ENCODE data around the gene CTSZ.

CTSZ gene

GRCh38 chr20:59023616-59024015 is 16.6 kb upstream of the CTSZ start:
- H3K27me3 ChIP-seq (ENCODE audit: control insufficient read depth, insufficient read depth, low read length, poor library complexity, severe bottlenecking), result no peaks in the 10 kb centered on the region
- H3K27ac ChIP-seq (ENCODE audit: insufficient read depth, low read depth, low read length, poor library complexity, severe bottlenecking), result no peak overlapping the region
- 96 to 97% methylated on average over 13 of the region's 13 CpGs for WGBS, 2 experiments
- peaks cover 29% of the 10 kb centered on the region for H3K36me3 ChIP-seq (ENCODE audit: control insufficient read depth, insufficient read depth, low read length)
- no peak overlapping the region for H3K4me3 ChIP-seq (ENCODE audit: insufficient read depth, low read depth, low read length)
- no peaks in the 10 kb centered on the region for H3K4me1 ChIP-seq (ENCODE audit: control insufficient read depth, insufficient read depth, low read length)
- H3K9me3 ChIP-seq (ENCODE audit: control insufficient read depth, low read length), result no peaks in the 10 kb centered on the region

DNA sequence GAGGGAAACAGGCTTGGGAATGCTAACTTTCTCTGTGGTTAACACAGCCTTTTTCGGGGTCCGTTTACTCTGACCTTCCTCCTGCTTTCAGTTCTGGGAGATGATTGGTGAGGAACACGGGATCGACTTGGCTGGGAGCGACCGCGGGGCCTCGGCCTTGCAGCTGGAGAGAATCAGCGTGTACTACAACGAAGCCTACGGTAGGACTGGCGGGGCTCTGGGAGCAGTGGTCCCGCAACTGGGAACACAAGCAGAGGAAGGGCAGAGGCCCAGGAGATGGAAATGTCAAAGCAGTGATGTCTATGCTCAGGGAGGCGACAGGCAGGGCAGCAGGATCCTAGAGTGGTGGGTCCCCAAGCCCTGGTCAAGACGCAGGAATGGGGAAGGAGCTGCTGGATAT is 15.7 kb upstream of the CTSZ start:
- Histone ChIP-seq H3K4me3 (ENCODE audit: insufficient read depth, low read depth, low read length) (no peak overlapping the region), H3K36me3 (ENCODE audit: control insufficient read depth, insufficient read depth, low read length) (peaks cover 24% of the 10 kb centered on the region), H3K4me1 (ENCODE audit: control insufficient read depth, insufficient read depth, low read length) (no peaks in the 10 kb centered on the region), H3K9me3 (ENCODE audit: control insufficient read depth, low read length) (no peaks in the 10 kb centered on the region), H3K27me3 (ENCODE audit: control insufficient read depth, insufficient read depth, low read length, poor library complexity, severe bottlenecking) (no peaks in the 10 kb centered on the region), H3K27ac (ENCODE audit: insufficient read depth, low read depth, low read length, poor library complexity, severe bottlenecking) (no peak overlapping the region)
- WGBS, 2 experiments, result 93 to 95% methylated on average over 15 of the region's 15 CpGs

DNA sequence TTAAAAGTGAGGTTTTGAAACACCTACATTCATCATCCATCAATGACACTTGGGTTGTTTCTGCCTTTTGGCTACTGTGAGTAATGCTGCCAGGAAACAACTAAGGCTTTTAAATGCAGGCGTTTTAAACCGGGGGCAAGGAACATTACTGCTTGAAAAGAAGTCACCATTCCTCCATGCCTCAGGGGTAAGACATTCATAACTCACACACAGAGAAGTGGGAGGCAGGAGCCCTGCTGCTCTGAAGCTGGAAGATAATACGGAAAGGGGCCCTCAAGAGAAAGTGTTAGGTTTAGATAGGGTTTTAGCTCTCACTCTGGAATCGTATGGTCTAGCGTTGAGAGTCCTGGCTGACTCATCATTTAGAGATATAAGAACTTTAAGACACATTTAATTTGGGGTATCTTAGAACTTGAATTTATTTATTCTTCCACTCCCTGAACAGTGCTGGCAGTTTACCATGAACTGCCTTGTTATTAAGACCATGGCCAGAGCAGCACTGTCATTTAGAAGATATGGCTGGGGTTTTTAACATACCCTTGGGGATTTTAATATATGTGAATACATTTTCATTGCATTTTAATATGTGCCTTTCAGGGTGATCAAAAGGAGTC is 14.0 kb upstream of the CTSZ start:
- WGBS, 2 experiments, result 41 to 47% methylated on average over 5 of the region's 5 CpGs
- H3K27ac ChIP-seq (ENCODE audit: insufficient read depth, low read depth, low read length, poor library complexity, severe bottlenecking), result peak overlapping the region; percentile 31
- H3K4me3 ChIP-seq (ENCODE audit: insufficient read depth, low read depth, low read length), result no peak overlapping the region

DNA sequence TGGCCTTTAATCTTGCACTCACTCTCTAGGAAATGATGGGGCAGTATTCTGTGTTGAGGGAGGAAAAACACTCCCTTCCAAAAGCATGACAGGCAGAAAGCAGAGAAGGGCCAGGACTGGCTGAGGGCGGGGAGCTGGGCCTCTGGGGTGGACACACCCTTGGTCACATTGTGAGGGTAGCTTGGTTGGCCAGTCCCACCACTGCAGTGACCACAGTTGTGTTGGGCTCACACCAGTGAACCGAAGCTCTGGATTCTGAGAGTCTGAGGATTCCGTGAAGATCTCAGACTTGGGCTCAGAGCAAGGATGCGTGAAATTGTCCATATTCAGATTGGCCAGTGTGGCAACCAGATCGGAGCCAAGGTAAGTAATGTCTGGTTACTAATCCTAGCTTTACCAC is 12.2 kb upstream of the CTSZ start, which contains the start of gene TUBB1:
TUBB1 (plus strand) TSS at position 213 of the 400 bp plus-strand sequence; CDS start at position 307, 94 bp downstream.
- no peaks in the 10 kb centered on the region for H3K9me3 ChIP-seq (ENCODE audit: control insufficient read depth, low read length)
- 92 to 95% methylated on average over 5 of the region's 5 CpGs for WGBS, 2 experiments
- no peaks in the 10 kb centered on the region for H3K27me3 ChIP-seq (ENCODE audit: control insufficient read depth, insufficient read depth, low read length, poor library complexity, severe bottlenecking)
- H3K4me3 ChIP-seq (ENCODE audit: insufficient read depth, low read depth, low read length), result no peak within 1 kb of the TSS
- H3K4me1 ChIP-seq (ENCODE audit: control insufficient read depth, insufficient read depth, low read length), result no peaks in the 10 kb centered on the region
- no peak within 1 kb of the TSS for H3K27ac ChIP-seq (ENCODE audit: insufficient read depth, low read depth, low read length, poor library complexity, severe bottlenecking)
- peaks cover 8% of the 10 kb centered on the region for H3K36me3 ChIP-seq (ENCODE audit: control insufficient read depth, insufficient read depth, low read length)

More for the DNA sequence above, 14.0 kb upstream of the CTSZ start:
- Histone ChIP-seq H3K27me3 (ENCODE audit: control insufficient read depth, insufficient read depth, low read length, poor library complexity, severe bottlenecking) (no peaks in the 10 kb centered on the region), H3K9me3 (ENCODE audit: control insufficient read depth, low read length) (no peaks in the 10 kb centered on the region), H3K36me3 (ENCODE audit: control insufficient read depth, insufficient read depth, low read length) (peaks cover 24% of the 10 kb centered on the region), H3K4me1 (ENCODE audit: control insufficient read depth, insufficient read depth, low read length) (no peaks in the 10 kb centered on the region)

DNA sequence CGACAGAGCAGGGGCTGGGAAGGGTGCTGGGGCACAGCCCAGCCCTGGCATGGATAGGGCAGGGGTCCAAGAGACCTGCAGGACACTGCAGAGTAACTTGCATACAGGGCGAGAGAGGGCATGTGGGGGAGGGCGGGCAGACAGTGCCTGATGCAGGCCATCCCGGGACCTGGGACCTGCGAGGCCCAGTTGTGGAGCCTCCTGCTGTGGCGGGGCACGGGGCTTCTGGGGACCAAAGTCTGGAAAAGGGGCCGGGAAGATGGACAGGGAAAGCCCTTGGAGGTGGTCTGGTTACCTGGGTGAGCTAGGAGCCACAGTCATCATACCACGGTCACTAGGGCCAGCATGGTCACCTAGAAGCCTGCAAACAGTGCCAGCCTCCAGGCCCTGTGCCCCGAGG is 11.8 kb upstream of the CTSZ start:
- H3K4me3 ChIP-seq (ENCODE audit: insufficient read depth, low read depth, low read length), result no peak overlapping the region
- H3K27ac ChIP-seq (ENCODE audit: insufficient read depth, low read depth, low read length, poor library complexity, severe bottlenecking), result no peak overlapping the region
- no peaks in the 10 kb centered on the region for H3K27me3 ChIP-seq (ENCODE audit: control insufficient read depth, insufficient read depth, low read length, poor library complexity, severe bottlenecking)
- no peaks in the 10 kb centered on the region for H3K9me3 ChIP-seq (ENCODE audit: control insufficient read depth, low read length)
- H3K36me3 ChIP-seq (ENCODE audit: control insufficient read depth, insufficient read depth, low read length), result peaks cover 4% of the 10 kb centered on the region
- WGBS, 2 experiments, result 91 to 93% methylated on average over 10 of the region's 10 CpGs
- H3K4me1 ChIP-seq (ENCODE audit: control insufficient read depth, insufficient read depth, low read length), result no peaks in the 10 kb centered on the region

DNA sequence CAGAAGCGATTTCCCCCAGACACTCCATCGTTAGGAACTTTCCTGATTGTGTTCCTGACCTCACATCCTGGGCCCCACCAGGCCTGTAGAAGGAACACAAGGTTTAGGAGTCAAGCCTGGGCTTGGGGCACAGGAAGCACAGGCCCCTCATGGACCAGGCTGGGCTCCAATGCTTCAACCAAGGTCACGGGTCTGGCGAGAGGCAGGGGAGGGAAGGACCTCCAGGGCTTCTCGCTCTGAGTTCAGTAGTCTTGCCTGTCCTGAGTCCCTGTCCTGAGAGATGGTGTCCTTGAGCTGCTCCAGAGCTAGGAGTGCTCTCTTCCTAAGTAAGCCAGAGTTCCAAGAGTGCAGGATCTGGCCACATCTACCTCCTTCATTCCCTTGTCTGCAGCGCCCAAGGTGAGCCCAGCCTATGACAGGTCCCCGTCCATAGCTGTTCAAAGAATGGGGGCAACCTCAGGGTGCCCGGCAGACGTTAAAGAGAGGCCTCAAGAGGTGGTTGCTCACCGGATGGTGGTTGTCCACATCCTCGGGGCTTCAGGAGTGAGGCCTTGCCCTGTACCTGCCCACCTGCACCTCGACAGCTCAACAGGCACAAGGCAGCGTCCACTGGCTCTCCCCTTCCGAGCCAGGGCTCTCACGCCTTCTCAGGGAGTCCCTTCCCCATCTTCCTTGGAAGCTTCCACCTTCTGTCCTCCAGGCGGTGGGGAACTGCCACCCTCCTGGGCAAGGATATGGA is 10.6 kb upstream of the CTSZ start:
- Histone ChIP-seq H3K9me3 (ENCODE audit: control insufficient read depth, low read length) (no peaks in the 10 kb centered on the region), H3K36me3 (ENCODE audit: control insufficient read depth, insufficient read depth, low read length) (no peaks in the 10 kb centered on the region), H3K27ac (ENCODE audit: insufficient read depth, low read depth, low read length, poor library complexity, severe bottlenecking) (no peak overlapping the region), H3K27me3 (ENCODE audit: control insufficient read depth, insufficient read depth, low read length, poor library complexity, severe bottlenecking) (no peaks in the 10 kb centered on the region), H3K4me3 (ENCODE audit: insufficient read depth, low read depth, low read length) (no peak overlapping the region), H3K4me1 (ENCODE audit: control insufficient read depth, insufficient read depth, low read length) (no peaks in the 10 kb centered on the region)
- 94 to 95% methylated on average over 16 of the region's 16 CpGs for WGBS, 2 experiments

GRCh38 chr20:59016795-59017492 is 9.9 kb upstream of the CTSZ start:
- no peaks in the 10 kb centered on the region for H3K9me3 ChIP-seq (ENCODE audit: control insufficient read depth, low read length)
- no peaks in the 10 kb centered on the region for H3K27me3 ChIP-seq (ENCODE audit: control insufficient read depth, insufficient read depth, low read length, poor library complexity, severe bottlenecking)
- H3K27ac ChIP-seq (ENCODE audit: insufficient read depth, low read depth, low read length, poor library complexity, severe bottlenecking), result no peak overlapping the region
- H3K36me3 ChIP-seq (ENCODE audit: control insufficient read depth, insufficient read depth, low read length), result no peaks in the 10 kb centered on the region
- WGBS, 2 experiments, result 89 to 91% methylated on average over 4 of the region's 4 CpGs
- no peaks in the 10 kb centered on the region for H3K4me1 ChIP-seq (ENCODE audit: control insufficient read depth, insufficient read depth, low read length)
- H3K4me3 ChIP-seq (ENCODE audit: insufficient read depth, low read depth, low read length), result no peak overlapping the region

- Histone ChIP-seq H3K4me1 (ENCODE audit: control insufficient read depth, insufficient read depth, low read length) (no peaks in the 10 kb centered on the region), H3K9me3 (ENCODE audit: control insufficient read depth, low read length) (no peaks in the 10 kb centered on the region), H3K4me3 (ENCODE audit: insufficient read depth, low read depth, low read length) (no peak overlapping the region), H3K27me3 (ENCODE audit: control insufficient read depth, insufficient read depth, low read length, poor library complexity, severe bottlenecking) (no peaks in the 10 kb centered on the region), H3K36me3 (ENCODE audit: control insufficient read depth, insufficient read depth, low read length) (no peaks in the 10 kb centered on the region), H3K27ac (ENCODE audit: insufficient read depth, low read depth, low read length, poor library complexity, severe bottlenecking) (no peak overlapping the region)
- WGBS, 2 experiments, result 89 to 90% methylated on average over 16 of the region's 16 CpGs
Observed at GRCh38 chr20:59015812-59016711, 9.0 kb upstream of the CTSZ start.

DNA sequence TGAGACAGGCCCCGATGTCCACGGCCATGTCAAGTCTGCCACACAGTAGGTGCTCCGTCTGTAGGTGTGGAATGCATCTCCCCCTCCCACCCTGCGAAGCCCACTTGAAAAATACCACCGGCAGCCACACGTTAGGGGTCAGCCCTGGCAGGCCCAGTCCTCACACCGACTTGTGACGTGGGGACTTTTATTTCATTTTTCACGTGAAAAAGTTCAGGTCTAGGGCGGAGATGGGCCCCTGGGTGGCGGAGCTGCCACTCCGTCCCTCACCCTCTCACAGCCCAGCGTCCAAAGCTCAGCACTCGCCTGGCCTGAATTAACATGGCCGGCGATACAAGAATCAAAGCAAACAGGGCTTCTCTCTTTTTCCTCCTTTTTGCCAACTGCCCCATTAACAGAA is 8.4 kb upstream of the CTSZ start:
- no peak overlapping the region for H3K4me3 ChIP-seq (ENCODE audit: insufficient read depth, low read depth, low read length)
- H3K4me1 ChIP-seq (ENCODE audit: control insufficient read depth, insufficient read depth, low read length), result peaks cover 3% of the 10 kb centered on the region
- WGBS, 2 experiments, result 92 to 93% methylated on average over 16 of the region's 16 CpGs
- no peaks in the 10 kb centered on the region for H3K36me3 ChIP-seq (ENCODE audit: control insufficient read depth, insufficient read depth, low read length)
- no peaks in the 10 kb centered on the region for H3K27me3 ChIP-seq (ENCODE audit: control insufficient read depth, insufficient read depth, low read length, poor library complexity, severe bottlenecking)
- H3K27ac ChIP-seq (ENCODE audit: insufficient read depth, low read depth, low read length, poor library complexity, severe bottlenecking), result no peak overlapping the region
- H3K9me3 ChIP-seq (ENCODE audit: control insufficient read depth, low read length), result no peaks in the 10 kb centered on the region
